Ovary (tissue), 3 donors: ENCODE data around the gene PWP2.
"Not testable (repeated sequence)": the region's sequence is repeated elsewhere in the genome, so short reads cannot be mapped to it uniquely, and the experiment has no call there.

Source experiments
- CTCF ChIP-seq, 3 donors: fragments of 450-650 bp in 2 of 3; fragments of 200-600 bp in 1 of 3; IDR thresholded peaks; one replicate each; pipeline versions ENCODE4 v1.5.1 to v1.8.0; 2016 to 2022; ENCODE audit warnings: antibody characterized with exemption in 3 of 3, mild to moderate bottlenecking in 1 of 3
- POLR2A ChIP-seq: fragments of 450-650 bp; IDR thresholded peaks from one replicate; pipeline ENCODE4 v1.6.1; 2017; ENCODE audit warnings: antibody characterized with exemption, mild to moderate bottlenecking, moderate library complexity
- donor health status: DM: no; HTN: no; CAD: no.

DNA sequence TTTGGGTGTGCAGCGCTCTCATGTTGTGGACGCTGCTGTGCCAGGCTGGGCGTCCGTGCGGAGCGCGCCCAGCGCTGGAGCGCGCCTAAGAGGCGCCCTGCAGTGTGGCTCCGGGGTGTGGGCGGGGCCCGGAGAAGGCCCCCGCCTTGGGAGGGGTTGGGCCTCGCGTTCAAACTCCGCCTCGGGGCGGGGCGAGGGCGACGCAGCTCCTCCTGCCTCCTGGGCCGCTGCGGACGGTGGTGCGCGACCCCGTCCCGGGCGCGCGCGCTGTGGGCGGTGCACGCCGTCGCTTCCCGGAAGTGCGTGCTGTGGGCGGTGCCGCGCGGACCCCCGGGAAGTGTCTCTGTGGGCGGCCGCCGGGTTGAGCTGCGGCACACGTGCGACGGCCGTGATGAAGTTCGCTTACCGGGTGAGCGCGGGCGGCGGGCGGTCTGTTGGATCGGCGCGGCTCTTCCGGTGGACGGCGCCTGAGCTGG, at the start of gene PWP2:
- TF ChIP-seq CTCF (IDR thresholded peaks at IDR 0.05); POLR2A: not testable (repeated sequence)
